Thyroid gland (tissue), 4 donors: ENCODE measurements around the gene PBX3. TPM values are rescaled to one million over a fixed set of nuclear protein-coding genes. Genes with fewer than 3 reads are reported as not detected.

Experiments
- DNase-seq, 2 donors: peaks; one replicate each; pipeline ENCODE4 v3.0.0-alpha.2; 2019
- H3K27ac ChIP-seq, 3 donors: fragments of 200-600 bp; sonication (generic); 1 replicate in 2 of 3; 2 replicates in 1 of 3; pipeline ENCODE4 v1.5.1; 2016 to 2019; ENCODE audit warnings: mild to moderate bottlenecking in 1 of 3, moderate library complexity in 1 of 3
- H3K27me3 ChIP-seq: fragments of 200-600 bp; sonication (generic); one replicate; pipeline ENCODE4 v1.5.1; 2019
- H3K36me3 ChIP-seq, 2 donors: fragments of 200-600 bp; sonication (generic); one replicate each; pipeline ENCODE4 v1.5.1; 2016 to 2019
- H3K4me1 ChIP-seq, 2 donors: fragments of 200-600 bp; sonication (generic); one replicate each; pipeline ENCODE4 v1.5.1; 2017 to 2019
- H3K4me3 ChIP-seq, 3 donors: fragments of 200-600 bp; sonication (generic); replicated peaks in 1 of 3; 1 replicate in 2 of 3; 2 replicates in 1 of 3; pipeline ENCODE4 v1.5.1; 2016; ENCODE audit warnings: mild to moderate bottlenecking in 1 of 3
- H3K9me3 ChIP-seq: fragments of 200-600 bp; sonication (generic); one replicate; pipeline ENCODE4 v1.5.1; 2017
- CTCF ChIP-seq, 6 experiments: fragments of 200-600 bp in 3 of 6; fragments of 450-650 bp in 3 of 6; sonication (generic) in 3 of 6; IDR thresholded peaks; one replicate each; pipeline ENCODE4 v1.5.1; 2016 to 2019; ENCODE audit warnings: antibody characterized with exemption in 6 of 6, mild to moderate bottlenecking in 2 of 6, inconsistent platforms in 1 of 6, moderate library complexity in 1 of 6
- POLR2A ChIP-seq, 2 donors: fragments of 450-650 bp; IDR thresholded peaks; one replicate each; pipeline ENCODE4 v1.6.1; 2017; ENCODE audit warnings: antibody characterized with exemption in 2 of 2, mild to moderate bottlenecking in 2 of 2, moderate library complexity in 1 of 2
- WGBS, 2 donors: methylation state at CpG; one replicate each; pipeline ENCODE4 v1.1.5; 2017; 5-methylcytosine and 5-hydroxymethylcytosine counted together
- intact Hi-C: fragments of 100-400 bp; cut with DNase I; formaldehyde crosslinking; loops from one replicate; pipeline ENCODE4 v1.15.1; 2023
- total RNA-seq, 4 donors: library from RNA; depleted of rRNA; stranded (reverse); fragments of >200 nt; gene quantifications; one replicate each; pipeline ENCODE4 v1.2.3, GENCODE V29; 2016

The PBX3 gene
- total RNA-seq, 4 donors from 2014 or later: 68.5 to 108 (median 71.3) TPM

GRCh38 chr9:125705893-125706292 lies 41.3 kb upstream of the PBX3 start:
- 82 to 86% methylated on average over 4 of the region's 4 CpGs for WGBS, 2 donors
- TF ChIP-seq POLR2A (IDR thresholded peaks at IDR 0.05) (no peak), CTCF (IDR thresholded peaks at IDR 0.05) (no peak)
- intact Hi-C loops: no loop called here
- H3K4me3 ChIP-seq: peak overlapping the region in 1 of 3 donors; percentile 93
- H3K4me1 ChIP-seq: peaks cover 14 to 15% of the 10 kb centered on the region in 2 donors
- H3K36me3 ChIP-seq: no peaks in the 10 kb centered on the region
- H3K9me3 ChIP-seq: no peaks in the 10 kb centered on the region
- DNase-seq: no peak
- H3K27me3 ChIP-seq: no peaks in the 10 kb centered on the region
- H3K27ac ChIP-seq: no peak overlapping the region

GRCh38 chr9:125706651-125707471 lies 40.3 kb upstream of the PBX3 start, which contains the start of gene MAPKAP1:
Gene MAPKAP1 (minus strand): TSS chr9:125707208. CDS start chr9:125672574, 34,634 bp downstream.
- Histone ChIP-seq H3K36me3 (no peaks in the 10 kb centered on the region), H3K9me3 (no peaks in the 10 kb centered on the region), H3K27ac (peak within 1 kb of the TSS; percentile 41 to 73 (median 54)), H3K27me3 (no peaks in the 10 kb centered on the region), H3K4me1 (peaks cover 14 to 15% of the 10 kb centered on the region in 2 donors), H3K4me3 (peak within 1 kb of the TSS; percentile 66 to 93 (median 72))
- intact Hi-C loops: no loop called here
- TF ChIP-seq POLR2A (IDR thresholded peaks at IDR 0.05) (peak in 1 of 2 donors; percentile 80), CTCF (IDR thresholded peaks at IDR 0.05) (no peak)
- peak; percentile 97 to 98 for DNase-seq
- WGBS, 2 donors: 0 to 2% methylated on average over 16 to 21 of the region's 63 CpGs

- intact Hi-C loops: no loop called here
- no peaks in the 10 kb centered on the region for H3K9me3 ChIP-seq
- TF ChIP-seq POLR2A (IDR thresholded peaks at IDR 0.05) (no peak), CTCF (IDR thresholded peaks at IDR 0.05) (no peak)
- H3K4me3 ChIP-seq: peak overlapping the region in 2 of 3 donors; percentile 72 to 93
- peak overlapping the region; percentile 41 to 73 (median 54) for H3K27ac ChIP-seq
- DNase-seq: no peak
- 29 to 35% methylated on average over 4 of the region's 4 CpGs for WGBS, 2 donors
- H3K4me1 ChIP-seq: peaks cover 14 to 15% of the 10 kb centered on the region in 2 donors
- no peaks in the 10 kb centered on the region for H3K27me3 ChIP-seq
- H3K36me3 ChIP-seq: no peaks in the 10 kb centered on the region
Measured at GRCh38 chr9:125707472-125707804, 39.7 kb upstream of the PBX3 start.

GRCh38 chr9:125726456-125727132 lies 20.6 kb upstream of the PBX3 start:
- 81 to 82% methylated on average over 13 of the region's 13 CpGs for WGBS, 2 donors
- TF ChIP-seq CTCF (IDR thresholded peaks at IDR 0.05): no peak
- no peak for TF ChIP-seq POLR2A (IDR thresholded peaks at IDR 0.05)

GRCh38 chr9:125730168-125730567 lies 17.0 kb upstream of the PBX3 start:
- intact Hi-C loops: no loop called here
- no peaks in the 10 kb centered on the region for H3K4me1 ChIP-seq
- H3K9me3 ChIP-seq: no peaks in the 10 kb centered on the region
- DNase-seq: no peak
- 90 to 92% methylated on average over 2 of the region's 2 CpGs for WGBS, 2 donors
- H3K27ac ChIP-seq: no peak overlapping the region
- TF ChIP-seq POLR2A (IDR thresholded peaks at IDR 0.05): no peak
- TF ChIP-seq CTCF (IDR thresholded peaks at IDR 0.05): no peak
- H3K27me3 ChIP-seq: no peaks in the 10 kb centered on the region
- H3K4me3 ChIP-seq: no peak overlapping the region
- H3K36me3 ChIP-seq: no peaks in the 10 kb centered on the region

More at GRCh38 chr9:125726456-125727132, 20.6 kb upstream of the PBX3 start:
- intact Hi-C loops: no loop called here
- DNase-seq: no peak
- Histone ChIP-seq H3K36me3 (no peaks in the 10 kb centered on the region), H3K27ac (no peak overlapping the region), H3K4me1 (no peaks in the 10 kb centered on the region), H3K9me3 (no peaks in the 10 kb centered on the region), H3K27me3 (no peaks in the 10 kb centered on the region), H3K4me3 (no peak overlapping the region)
